HUES48 (cell line): Measurements from ENCODE around the gene MAPK7.

Experiments used
- H3K27ac ChIP-seq: one replicate; pipeline ENCODE4 v1.7.0; 2013; ENCODE audit warnings: low read depth, low read length, inconsistent platforms
- H3K27me3 ChIP-seq: 2 replicates; pipeline ENCODE4 v1.6.1; 2013; ENCODE audit warnings: mild to moderate bottlenecking, low read length; ENCODE audit not compliant: control insufficient read depth, insufficient read depth
- H3K36me3 ChIP-seq: 2 replicates; pipeline ENCODE4 v1.6.1; 2013; ENCODE audit warnings: low read length; ENCODE audit not compliant: control insufficient read depth, insufficient read depth
- H3K4me1 ChIP-seq: 2 replicates; pipeline ENCODE4 v1.6.1; 2013; ENCODE audit warnings: mild to moderate bottlenecking, low read length; ENCODE audit not compliant: control insufficient read depth, insufficient read depth
- H3K4me3 ChIP-seq: 2 replicates; pipeline ENCODE4 v1.5.1; 2013; ENCODE audit warnings: mild to moderate bottlenecking, low read depth, low read length
- H3K9ac ChIP-seq: 2 replicates; pipeline ENCODE4 v1.6.1; 2013; ENCODE audit warnings: mild to moderate bottlenecking, low read depth, low read length, moderate library complexity
- H3K9me3 ChIP-seq: 2 replicates; pipeline ENCODE4 v1.6.1; 2013; ENCODE audit warnings: low read length; ENCODE audit not compliant: control insufficient read depth, insufficient read depth

Gene MAPK7

DNA sequence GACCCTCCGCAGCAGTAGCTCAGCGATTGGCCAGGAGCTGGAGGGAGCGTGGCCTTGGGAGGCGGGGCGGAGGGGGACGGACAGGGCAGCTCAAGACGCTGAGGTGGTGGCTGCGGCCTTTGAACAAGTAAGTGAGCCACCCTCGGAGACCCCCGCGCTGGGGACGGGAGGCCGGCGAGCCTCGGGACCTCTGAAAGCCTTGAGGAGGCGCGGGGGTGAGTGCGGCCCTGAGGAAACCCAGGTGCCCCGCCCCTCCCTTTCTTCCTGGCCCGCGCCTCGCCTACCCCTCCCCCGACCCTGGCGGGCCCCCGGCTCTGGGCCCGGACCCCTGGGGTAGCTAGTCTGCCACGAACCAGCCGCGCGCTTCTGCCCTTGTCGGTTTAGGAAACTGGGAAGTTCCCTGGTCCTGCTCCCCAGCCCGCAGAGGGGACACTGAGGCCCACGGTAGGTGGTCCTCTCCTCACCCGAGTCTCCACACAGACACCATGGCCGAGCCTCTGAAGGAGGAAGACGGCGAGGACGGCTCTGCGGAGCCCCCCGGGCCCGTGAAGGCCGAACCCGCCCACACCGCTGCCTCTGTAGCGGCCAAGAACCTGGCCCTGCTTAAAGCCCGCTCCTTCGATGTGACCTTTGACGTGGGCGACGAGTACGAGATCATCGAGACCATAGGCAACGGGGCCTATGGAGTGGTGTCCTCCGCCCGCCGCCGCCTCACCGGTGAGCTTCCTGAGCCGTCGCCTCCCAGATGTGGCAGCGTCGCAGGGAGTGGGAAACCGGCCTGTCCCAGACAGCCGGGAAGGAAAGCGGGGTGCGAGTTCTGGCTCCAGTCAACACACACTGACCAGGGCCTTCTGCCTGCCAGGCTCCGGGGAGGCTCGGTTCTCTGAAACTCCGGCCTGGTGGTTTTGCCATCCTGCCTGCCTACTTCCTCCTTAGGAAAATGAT is at the start of gene MAPK7:
Gene MAPK7 (plus strand): TSS at position 83 of the 945 bp plus-strand sequence. CDS start 403 bp downstream, at position 486.
- H3K36me3 ChIP-seq, result peaks cover 43% of the 10 kb centered on the region
- H3K4me3 ChIP-seq, result peak within 1 kb of the TSS; percentile 78
- H3K9me3 ChIP-seq, result no peaks in the 10 kb centered on the region
- H3K27me3 ChIP-seq, result no peaks in the 10 kb centered on the region
- peaks cover 3% of the 10 kb centered on the region; the same call in 1 of the 2 replicates for H3K4me1 ChIP-seq
- H3K27ac ChIP-seq, result peak within 1 kb of the TSS; percentile 97
- peak within 1 kb of the TSS; percentile 68 for H3K9ac ChIP-seq

DNA sequence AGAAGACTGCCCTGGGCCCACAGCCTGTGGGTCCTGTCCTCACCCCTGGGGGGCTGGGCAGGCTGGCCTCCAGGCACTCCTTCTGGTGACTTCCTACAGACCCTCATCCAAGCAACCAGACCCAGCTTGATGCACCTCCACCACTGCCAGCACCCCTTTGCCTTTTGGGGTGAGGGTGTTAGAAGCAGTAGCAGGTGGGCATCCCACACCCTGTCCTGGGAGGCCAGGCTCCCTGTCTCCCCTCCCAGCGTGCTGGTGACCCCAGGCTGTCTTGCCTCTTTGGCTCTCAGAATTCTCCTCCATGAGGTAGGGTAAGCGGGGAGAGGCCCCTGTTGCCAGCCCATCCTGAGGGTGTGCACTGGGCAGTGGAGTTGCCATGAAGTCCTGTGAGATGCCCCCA is 49.2 kb upstream of the MAPK7 start:
- Histone ChIP-seq H3K4me3 (no peak overlapping the region), H3K9ac (no peak overlapping the region), H3K27ac (no peak overlapping the region), H3K9me3 (peaks cover 9% of the 10 kb centered on the region), H3K27me3 (no peaks in the 10 kb centered on the region), H3K36me3 (peaks cover 17% of the 10 kb centered on the region), H3K4me1 (peaks cover 5% of the 10 kb centered on the region; the same call in 1 of the 2 replicates)

DNA sequence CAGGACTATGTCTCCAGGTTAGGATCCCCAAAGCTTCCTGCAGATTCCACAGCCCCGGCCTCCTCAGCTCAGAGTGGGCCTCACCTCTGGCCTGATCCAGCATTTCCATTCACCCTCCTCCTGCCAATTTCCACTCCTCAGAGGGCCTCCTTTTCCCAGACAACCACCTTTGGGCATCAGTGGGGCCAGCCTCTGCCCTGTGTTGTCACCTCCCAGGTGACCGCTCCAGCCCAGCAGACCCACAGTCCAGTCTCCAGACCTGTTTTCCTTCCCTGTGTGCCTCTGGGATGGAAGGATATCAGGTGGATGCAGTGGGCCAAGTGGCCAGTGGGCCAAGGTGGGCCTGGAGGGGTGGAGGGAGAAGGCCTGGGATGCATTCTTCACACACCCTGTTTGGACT is 48.5 kb upstream of the MAPK7 start:
- H3K9ac ChIP-seq, result no peak overlapping the region
- H3K27ac ChIP-seq, result no peak overlapping the region
- H3K4me3 ChIP-seq, result no peak overlapping the region
- H3K9me3 ChIP-seq, result peaks cover 8% of the 10 kb centered on the region
- H3K4me1 ChIP-seq, result peaks cover 5% of the 10 kb centered on the region; the same call in 1 of the 2 replicates
- H3K36me3 ChIP-seq, result peaks cover 17% of the 10 kb centered on the region
- H3K27me3 ChIP-seq, result no peaks in the 10 kb centered on the region

DNA sequence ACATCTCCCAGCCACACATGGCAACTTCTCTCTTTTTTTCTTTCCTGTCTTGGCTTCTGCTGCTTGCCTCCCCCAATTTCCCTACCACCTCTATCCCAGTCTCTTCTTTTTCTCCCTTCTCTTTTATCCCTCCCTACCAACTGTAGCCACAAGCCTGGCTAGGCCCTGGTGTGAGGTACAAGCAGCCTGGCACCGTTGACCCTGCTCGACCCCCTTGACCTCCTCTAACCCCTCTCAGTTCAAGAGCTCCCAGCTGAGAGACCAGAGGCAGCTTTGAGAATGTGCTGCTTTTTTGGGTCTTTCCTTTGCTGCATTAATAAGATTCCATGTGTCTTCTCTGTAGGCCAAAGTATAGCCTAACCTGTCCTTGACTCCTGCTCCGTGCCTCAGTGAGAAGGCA is 48.0 kb upstream of the MAPK7 start:
- H3K36me3 ChIP-seq, result peaks cover 17% of the 10 kb centered on the region
- no peaks in the 10 kb centered on the region for H3K27me3 ChIP-seq
- H3K9me3 ChIP-seq, result peaks cover 4% of the 10 kb centered on the region; the same call in 1 of the 2 replicates
- H3K27ac ChIP-seq, result no peak overlapping the region
- H3K4me1 ChIP-seq, result peaks cover 5% of the 10 kb centered on the region; the same call in 1 of the 2 replicates
- no peak overlapping the region for H3K4me3 ChIP-seq
- no peak overlapping the region for H3K9ac ChIP-seq

DNA sequence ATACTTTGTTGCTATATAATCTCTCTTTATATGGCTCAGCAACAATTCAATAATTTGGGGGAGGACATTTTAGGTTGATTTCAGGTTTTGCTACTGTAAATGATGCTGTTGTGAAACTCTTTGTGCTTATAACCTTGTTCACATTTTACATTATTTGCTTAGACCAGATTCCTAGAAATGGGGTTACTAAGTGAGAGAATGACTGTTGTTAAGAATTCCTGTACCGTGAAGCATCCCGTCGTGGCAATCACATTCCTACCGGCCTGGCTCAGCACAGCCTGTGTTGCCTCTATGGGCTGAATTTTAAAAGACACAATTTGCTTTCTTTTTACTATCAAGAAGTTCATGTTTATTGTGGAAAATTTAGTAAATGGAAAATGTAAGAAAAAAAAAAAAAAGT is 47.2 kb upstream of the MAPK7 start:
- H3K9me3 ChIP-seq, result no peaks in the 10 kb centered on the region
- H3K27me3 ChIP-seq, result no peaks in the 10 kb centered on the region
- peaks cover 5% of the 10 kb centered on the region; the same call in 1 of the 2 replicates for H3K4me1 ChIP-seq
- H3K9ac ChIP-seq, result no peak overlapping the region
- H3K4me3 ChIP-seq, result no peak overlapping the region
- no peak overlapping the region for H3K27ac ChIP-seq
- peaks cover 17% of the 10 kb centered on the region for H3K36me3 ChIP-seq

DNA sequence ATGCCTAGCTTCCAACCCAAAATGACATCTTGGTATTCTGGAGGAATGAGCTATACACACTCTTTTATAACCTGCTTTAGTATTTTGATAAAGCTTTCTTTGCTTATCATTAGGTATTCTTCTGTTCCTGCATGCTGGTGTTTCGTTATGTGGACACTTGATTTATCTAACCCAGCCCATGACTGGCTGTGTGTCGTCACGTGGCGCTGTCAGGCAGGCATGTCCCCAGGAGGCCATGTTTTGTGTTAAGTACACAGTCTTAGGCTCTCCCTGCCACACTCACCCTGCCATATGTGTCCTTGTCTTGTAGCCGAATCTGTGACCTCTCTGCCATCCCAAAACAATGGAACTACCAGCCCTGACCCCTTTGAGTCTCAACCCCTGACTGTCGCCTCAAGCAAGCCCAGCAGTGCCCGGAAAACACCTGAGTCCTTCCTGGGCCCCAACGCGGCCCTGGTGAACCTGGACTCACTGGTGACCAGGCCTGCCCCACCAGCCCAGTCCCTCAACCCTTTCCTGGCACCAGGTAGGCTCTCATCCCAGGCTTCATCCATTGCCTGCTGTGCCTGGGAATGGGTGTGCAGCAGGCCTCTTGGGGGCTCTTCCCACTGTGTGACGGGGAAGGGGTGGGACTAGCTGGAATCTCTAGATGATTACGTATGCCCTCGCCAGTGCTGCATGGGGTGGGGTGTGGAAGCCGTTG is 46.6 kb upstream of the MAPK7 start:
- Histone ChIP-seq H3K27me3 (no peaks in the 10 kb centered on the region), H3K9ac (no peak overlapping the region)

DNA sequence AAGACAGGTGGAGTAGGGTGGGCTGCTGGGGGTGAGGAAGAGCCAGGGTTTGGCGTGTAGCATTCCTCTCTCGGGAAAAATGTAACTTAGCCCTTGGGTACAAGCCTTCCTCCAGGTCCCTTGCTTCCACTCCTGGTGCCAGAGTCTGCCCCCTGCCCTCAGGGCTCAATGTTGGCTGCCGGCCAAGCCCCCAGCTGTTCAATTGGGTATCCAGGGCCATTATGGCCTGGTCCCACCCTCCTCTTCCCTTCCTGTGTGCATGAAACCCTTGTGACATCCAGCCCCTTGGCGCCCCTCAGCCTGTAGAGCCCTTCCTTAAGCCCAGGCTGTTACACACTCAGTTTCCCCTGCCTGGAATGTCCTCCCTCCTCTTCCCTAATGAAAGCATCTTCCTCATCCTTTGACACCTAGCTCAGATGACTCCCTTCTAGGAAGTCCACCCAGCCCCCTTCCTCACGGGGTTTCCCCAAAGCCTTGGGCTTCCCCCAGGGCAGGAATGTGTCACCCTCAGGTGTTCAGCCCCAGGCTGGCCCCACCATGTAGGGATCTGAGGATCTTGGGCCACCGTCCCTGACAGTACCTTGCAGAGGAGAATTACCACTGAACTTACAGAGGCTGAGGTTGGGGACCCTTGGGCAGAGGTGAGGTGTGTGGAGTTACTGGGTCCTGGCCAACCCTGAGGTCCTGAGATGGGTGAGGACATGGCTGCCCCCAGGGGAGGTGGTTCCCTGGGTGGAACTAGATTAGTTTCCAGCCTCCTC is 45.7 kb upstream of the MAPK7 start:
- peaks cover 5% of the 10 kb centered on the region; the same call in 1 of the 2 replicates for H3K4me1 ChIP-seq
- peaks cover 17% of the 10 kb centered on the region for H3K36me3 ChIP-seq
- H3K4me3 ChIP-seq, result no peak overlapping the region
- no peak overlapping the region for H3K9ac ChIP-seq
- no peak overlapping the region for H3K27ac ChIP-seq
- no peaks in the 10 kb centered on the region for H3K27me3 ChIP-seq
- H3K9me3 ChIP-seq, result no peaks in the 10 kb centered on the region

More for the DNA sequence above, 46.6 kb upstream of the MAPK7 start:
- Histone ChIP-seq H3K4me1 (peaks cover 5% of the 10 kb centered on the region; the same call in 1 of the 2 replicates), H3K4me3 (no peak overlapping the region), H3K9me3 (no peaks in the 10 kb centered on the region), H3K27ac (no peak overlapping the region), H3K36me3 (peaks cover 17% of the 10 kb centered on the region)

DNA sequence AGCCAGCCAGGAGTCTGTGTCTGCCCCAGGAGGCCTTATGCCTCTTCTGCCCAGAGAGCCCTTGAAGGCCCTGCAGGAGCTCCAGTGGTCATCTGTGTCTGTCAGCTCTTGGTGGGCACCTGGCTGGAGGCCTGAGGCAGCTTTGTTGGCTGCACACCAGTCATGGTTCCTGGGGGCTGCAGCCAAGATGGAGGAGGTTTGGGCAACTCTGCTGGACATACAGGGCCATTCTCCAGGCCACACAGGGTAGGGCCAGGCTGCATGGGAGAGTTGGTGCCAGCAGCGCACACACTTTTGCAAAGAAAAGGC is 45.2 kb upstream of the MAPK7 start:
- peaks cover 5% of the 10 kb centered on the region; the same call in 1 of the 2 replicates for H3K4me1 ChIP-seq
- H3K27ac ChIP-seq, result no peak overlapping the region
- no peak overlapping the region for H3K9ac ChIP-seq
- H3K36me3 ChIP-seq, result peaks cover 17% of the 10 kb centered on the region
- H3K9me3 ChIP-seq, result no peaks in the 10 kb centered on the region
- H3K27me3 ChIP-seq, result no peaks in the 10 kb centered on the region
- H3K4me3 ChIP-seq, result no peak overlapping the region

DNA sequence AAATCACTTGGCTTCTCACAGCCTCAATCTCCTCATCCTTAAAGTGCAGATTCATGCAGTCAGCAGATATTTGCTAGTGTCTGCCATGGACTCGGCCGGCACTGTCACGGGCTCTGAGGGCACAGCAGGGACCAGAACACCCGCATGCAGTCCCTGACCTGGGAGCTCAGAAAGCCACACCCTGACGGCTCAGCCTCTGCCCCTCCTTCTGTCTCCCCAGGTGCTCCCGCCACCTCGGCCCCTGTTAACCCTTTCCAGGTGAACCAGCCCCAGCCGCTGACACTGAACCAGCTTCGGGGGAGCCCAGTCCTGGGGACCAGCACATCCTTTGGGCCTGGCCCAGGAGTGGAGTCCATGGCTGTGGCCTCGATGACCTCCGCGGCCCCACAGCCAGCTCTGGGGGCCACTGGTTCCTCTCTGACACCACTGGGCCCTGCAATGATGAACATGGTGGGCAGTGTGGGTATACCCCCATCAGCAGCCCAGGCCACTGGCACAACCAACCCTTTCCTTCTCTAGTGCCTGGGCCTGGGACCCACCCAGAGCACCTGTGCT is 44.5 kb upstream of the MAPK7 start:
- H3K4me1 ChIP-seq, result peaks cover 12% of the 10 kb centered on the region
- H3K27ac ChIP-seq, result no peak overlapping the region
- H3K9ac ChIP-seq, result no peak overlapping the region
- no peaks in the 10 kb centered on the region for H3K27me3 ChIP-seq
- no peak overlapping the region for H3K4me3 ChIP-seq
- peaks cover 15% of the 10 kb centered on the region for H3K36me3 ChIP-seq
- H3K9me3 ChIP-seq, result no peaks in the 10 kb centered on the region

DNA sequence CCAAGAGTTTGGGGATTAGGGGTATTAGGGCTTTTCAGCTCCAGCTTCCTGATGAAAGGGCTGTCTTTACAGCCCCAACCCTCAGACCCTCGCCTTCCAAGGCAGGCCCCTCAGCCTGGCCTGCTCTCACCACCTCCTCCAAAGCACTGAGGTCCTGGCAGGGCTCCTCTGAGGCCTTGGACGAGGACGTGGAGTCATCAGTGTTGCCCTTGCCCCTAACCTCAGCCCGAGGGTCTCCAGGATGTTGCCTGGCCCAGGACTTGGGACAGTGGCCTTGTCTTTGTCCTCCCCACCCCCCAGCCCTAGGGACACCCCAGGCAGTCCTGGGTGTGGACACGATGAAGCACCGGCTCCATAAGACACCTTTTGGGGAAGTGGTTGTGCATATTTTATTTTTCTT is 44.0 kb upstream of the MAPK7 start:
- Histone ChIP-seq H3K4me1 (peaks cover 17% of the 10 kb centered on the region), H3K9ac (no peak overlapping the region), H3K9me3 (no peaks in the 10 kb centered on the region), H3K27me3 (no peaks in the 10 kb centered on the region), H3K36me3 (peaks cover 12% of the 10 kb centered on the region), H3K4me3 (no peak overlapping the region), H3K27ac (no peak overlapping the region)
